Activated CD8-positive, alpha-beta memory T cell treated with anti-CD3 and anti-CD28 coated beads for 4 hours (primary cell): Measurements from ENCODE around the gene CCDC12.
"Not testable (repeated sequence)": the region's sequence is repeated elsewhere in the genome, so short reads cannot be mapped to it uniquely, and the experiment has no call there.

Experiments
- DNase-seq, 2 donors: peaks; one replicate each; pipeline ENCODE4 v3.0.0-alpha.2; 2020; ENCODE audit warnings: low read depth in 2 of 2

The CCDC12 gene

DNA sequence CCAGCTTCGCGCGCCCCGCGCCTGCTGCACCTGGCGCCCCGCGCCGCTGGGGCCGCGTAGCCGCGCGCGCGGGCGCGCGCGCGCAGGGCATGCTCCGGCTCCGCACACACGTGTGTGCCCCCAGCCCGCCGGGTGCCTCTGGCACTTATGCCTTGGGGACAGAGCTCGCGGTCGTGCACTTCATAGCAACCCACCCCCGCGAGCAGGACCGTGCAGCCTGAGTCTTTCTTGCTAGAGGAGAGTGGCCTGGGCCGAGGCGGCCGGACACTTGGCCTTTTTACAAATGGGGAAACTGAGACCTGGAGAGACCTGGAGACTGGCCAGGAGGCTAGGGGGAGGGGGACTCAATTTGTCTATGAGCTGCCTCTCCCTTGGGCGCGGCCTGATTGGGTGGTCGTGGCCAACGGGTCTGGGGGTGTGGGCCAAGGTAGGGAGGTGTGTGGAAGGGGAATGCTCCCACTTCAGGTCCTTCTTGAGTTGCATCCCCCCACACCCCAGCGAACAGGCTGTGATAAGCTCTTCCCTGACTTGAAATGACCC, 3.5 kb upstream of the CCDC12 start:
- no peak for DNase-seq

DNA sequence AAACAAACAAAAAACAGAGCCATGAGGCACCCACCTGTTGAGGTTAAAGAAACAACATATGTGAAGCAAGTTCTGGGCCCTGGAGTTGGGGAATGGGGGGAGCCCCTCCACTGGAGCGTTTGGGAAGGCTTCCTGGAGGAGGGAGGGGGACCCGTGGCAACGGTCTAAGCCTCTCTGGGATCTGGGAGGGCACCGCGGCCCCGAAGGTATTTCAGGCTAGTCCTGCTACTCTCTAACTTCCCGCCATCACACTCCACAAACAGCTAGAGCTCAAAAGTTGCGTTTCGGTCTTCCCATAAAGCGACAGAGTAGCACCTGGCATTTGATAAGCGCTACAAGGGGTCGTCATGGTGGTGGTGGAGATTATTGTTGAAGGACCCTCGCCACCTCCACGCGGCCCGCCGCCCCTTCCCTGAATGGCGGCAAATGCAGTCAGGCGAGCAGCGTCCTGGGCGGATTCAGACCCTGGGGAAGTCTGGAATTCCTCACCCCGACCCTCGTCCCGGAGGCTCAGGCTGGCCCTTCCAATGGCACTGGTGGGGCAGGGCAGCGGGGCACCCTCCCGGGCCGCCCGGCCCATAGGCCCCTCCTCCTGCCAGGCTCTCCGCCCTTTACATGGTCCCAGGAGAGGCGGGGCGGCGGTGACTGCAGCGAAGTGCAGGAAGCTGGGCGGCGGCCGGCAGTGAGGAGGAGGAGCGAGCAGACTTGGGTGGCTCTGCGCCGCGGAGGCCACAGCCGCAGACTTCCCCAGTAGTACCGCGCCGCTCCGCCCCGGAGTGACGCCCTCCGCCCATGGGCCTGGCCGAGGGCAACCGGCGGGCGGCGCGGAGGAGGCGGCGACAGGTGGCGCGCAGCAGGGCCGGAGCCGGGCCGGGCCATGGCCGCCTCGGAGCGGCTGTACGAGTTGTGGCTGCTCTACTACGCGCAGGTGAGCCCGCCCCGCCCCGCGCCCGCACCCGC, 2.7 kb upstream of the CCDC12 start, which contains the start of gene NBEAL2:
Gene NBEAL2, plus strand, starts transcription at position 682 of the 960 bp plus-strand sequence. Its CDS starts 196 bp downstream, at position 878.
- peak; percentile 89 to 92 for DNase-seq

- no peak for DNase-seq
Measured at GRCh38 chr3:46978381-46978780, 1.8 kb upstream of the CCDC12 start.

DNA sequence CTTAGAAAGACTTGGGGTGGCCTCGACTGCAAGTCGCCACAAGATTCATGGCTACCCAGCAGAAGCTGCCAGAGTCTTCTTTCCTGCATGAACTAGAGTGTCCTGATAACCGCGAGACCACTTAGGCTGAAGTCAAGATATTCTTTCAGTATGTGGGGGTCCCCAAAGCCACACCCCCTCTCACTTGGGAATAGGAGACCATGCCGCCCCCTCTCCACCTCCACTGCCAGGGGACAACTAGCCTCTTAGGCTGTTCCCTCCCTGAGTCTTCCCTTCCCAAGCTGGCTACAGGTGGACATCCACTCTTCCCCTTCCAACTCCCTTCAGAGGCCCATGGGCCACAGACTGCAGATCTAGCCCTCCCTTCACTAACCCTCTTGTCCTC, 1.3 kb upstream of the CCDC12 start:
- DNase-seq: no peak

GRCh38 chr3:46974421-46975171, 1.9 kb downstream of the CCDC12 start:
- DNase-seq: no peak

DNA sequence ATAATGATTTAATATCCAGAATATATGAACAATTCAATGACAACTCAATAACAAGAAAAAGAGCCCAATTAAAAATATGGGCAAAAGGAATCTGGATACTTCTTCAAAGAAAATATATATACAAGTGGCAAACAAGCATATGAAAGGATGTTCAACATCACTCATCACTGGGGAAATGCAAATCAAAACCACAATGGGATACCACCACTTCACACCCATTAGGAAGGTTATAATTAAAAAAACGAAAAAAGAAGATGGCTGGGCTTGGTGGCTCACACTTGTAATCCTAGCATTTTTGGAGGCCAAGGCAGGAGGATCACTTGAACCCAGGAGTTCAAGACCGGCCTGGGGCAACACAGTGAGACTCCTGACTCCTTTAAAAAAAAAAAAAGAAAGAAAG, 4.1 kb downstream of the CCDC12 start:
- DNase-seq: no peak

DNA sequence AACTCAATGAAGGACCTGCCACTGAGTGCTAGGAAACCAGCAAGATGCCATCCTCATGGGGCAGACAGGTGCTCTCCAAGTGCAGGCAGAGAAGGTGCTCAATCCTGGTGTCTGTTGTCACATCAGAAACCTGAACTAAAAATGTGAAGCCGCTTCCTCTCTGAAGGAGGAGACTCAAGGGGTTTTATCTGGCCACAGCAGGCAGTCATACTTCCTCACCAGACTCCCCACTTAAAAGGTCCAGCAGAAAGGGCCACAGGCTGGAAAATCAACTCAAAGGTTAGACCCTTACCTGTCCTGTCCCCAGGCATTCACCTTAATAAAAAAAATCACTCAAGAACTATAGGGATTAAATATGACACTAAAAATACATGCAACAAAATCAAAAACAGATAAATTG, 4.8 kb downstream of the CCDC12 start:
- no peak for DNase-seq

DNA sequence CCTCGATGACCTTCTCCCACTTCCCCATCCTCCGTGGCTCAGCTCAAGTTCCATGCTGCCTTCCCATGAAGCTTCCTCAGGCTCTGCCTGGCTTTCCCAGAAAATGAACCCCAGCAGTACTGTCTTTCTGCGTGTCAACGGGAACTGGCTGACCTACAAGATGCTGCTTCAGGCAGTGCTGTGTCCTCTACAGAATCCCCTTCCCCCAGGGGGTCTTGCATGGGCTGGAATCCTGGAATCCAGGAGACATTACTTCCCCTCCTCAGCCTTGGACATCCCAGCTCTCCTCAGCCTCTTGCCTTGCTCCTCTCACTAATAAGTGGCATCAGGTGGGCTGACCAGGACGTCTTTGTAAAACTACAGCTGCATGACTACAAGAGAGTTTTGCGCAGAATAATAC, 5.4 kb downstream of the CCDC12 start:
- no peak for DNase-seq

- no peak for DNase-seq
Measured at GRCh38 chr3:46970391-46971091, 6.0 kb downstream of the CCDC12 start.

DNA sequence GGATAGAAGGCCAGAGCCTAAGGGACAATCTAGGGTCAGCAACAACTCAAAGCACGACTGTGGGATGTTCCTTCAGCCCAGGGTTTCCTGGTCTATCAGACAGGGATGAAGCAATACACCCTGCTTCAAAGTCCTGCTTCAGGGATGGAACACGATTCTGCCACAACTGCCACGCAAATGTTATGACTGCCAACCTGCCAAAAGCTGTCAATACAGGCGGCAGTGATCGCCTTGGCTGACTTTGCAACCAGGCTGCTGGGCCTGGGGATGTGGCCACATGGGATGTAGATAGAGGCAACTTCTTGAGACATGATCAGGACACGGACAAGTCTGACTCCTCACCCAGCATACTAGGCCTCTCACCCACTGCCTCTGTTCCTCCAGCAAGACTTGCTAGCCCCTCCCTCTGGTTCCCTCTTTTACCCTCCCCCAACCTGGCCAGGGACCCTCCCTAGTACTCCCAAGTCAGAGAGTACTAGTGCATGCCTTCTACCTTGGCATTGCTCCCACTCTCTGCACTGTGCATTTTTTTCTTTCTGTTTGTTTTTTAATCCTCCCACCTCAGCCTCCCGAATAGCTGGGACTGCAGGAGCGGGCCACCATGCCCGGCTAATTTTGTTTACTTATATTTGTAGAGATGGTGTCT, 7.6 kb downstream of the CCDC12 start:
- no peak for DNase-seq

GRCh38 chr3:46966811-46967210, 9.7 kb downstream of the CCDC12 start:
- no peak for DNase-seq

DNA sequence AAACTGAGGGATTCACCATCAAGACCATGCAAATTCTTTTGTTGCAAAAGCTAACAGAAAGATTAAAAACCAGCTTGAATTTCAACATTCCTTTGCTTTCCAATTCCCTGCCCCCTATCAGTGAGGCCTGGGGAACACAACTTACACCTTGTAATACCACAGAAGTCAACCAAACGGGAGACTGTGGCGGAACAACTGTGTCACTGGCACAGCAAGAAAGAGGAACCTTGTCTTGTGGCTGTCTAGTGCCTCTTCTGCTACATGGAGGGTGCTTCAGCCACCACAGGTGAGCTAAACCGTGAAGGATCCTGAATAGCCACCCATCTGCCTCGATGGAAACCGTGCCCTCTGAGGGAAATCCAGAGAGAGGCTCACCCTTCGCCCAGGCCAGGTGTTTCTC, 11.4 kb downstream of the CCDC12 start:
- no peak for DNase-seq

- not testable (repeated sequence) for DNase-seq
Measured at GRCh38 chr3:46964038-46964590, 12.4 kb downstream of the CCDC12 start.

- DNase-seq: no peak
Measured at GRCh38 chr3:46962990-46963389, 13.6 kb downstream of the CCDC12 start.

DNA sequence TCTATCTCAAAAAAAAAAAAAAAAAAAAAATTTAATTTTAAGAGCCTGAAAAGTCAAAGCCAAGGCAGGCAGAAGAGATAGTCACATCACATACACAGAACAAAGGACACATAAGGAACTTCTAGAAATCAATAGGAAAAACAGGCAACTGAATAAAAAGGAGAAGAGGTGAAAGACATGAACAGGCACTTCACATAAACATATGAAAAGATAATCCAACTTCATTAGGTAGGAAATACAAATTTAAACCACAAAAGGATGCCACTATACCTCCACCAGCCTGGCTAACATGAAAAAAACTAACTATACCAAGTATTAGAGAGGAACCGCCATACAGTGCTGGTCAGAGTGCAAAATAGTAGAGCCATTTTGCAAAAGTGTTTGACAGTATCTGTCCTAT, 14.1 kb downstream of the CCDC12 start:
- DNase-seq: no peak

DNA sequence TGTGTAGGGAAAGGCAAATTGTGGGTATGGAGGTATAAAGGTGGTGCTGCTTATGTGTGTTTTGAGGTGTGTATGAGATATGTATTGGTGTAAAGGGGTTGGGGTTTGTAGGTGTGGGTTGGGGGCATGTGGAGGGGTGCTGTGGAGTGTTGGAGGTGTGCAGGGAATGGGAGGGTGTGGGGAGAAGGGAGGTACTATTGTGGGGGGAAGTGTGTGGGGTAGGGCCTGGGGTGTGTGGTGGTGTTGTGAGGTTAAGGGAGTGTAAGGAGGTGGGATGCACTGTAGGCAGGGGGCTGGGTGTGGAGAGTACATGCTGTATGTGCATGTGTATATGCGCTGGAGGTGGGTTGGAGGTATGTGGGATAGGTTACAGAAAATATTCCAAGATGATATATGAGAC, 15.7 kb downstream of the CCDC12 start:
- DNase-seq: no peak

DNA sequence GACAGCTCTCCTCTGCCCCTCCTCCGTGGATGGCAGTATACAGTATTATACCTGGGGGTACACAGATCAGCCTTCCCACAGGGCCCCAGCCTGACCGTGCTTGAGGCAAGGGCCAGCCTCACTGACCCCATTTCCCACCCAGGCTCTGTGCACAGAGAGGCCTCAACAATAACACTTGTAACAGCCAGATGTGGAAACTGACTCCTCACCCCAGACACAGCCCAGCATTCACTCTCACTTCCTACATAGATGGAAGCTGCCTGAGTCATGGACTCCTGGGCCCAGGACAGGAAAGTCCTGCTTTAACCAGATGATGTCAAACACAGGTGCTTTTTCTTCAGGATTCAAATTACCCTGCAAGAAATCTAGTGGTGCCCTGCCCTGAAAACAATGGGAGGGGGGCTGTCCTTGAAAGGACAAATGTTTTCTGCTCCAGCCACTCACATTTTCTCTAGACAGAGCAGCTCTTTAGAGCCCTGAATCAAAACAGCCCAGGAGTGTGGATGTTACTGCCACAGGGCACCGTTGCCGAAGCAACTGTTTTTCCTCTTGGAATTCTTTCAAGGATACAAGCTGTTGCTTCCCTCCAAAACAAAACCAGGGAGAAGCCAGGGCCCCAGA, 16.4 kb downstream of the CCDC12 start:
- no peak for DNase-seq

GRCh38 chr3:46959161-46959511, 17.4 kb downstream of the CCDC12 start:
- peak; percentile 39 to 52 for DNase-seq

DNA sequence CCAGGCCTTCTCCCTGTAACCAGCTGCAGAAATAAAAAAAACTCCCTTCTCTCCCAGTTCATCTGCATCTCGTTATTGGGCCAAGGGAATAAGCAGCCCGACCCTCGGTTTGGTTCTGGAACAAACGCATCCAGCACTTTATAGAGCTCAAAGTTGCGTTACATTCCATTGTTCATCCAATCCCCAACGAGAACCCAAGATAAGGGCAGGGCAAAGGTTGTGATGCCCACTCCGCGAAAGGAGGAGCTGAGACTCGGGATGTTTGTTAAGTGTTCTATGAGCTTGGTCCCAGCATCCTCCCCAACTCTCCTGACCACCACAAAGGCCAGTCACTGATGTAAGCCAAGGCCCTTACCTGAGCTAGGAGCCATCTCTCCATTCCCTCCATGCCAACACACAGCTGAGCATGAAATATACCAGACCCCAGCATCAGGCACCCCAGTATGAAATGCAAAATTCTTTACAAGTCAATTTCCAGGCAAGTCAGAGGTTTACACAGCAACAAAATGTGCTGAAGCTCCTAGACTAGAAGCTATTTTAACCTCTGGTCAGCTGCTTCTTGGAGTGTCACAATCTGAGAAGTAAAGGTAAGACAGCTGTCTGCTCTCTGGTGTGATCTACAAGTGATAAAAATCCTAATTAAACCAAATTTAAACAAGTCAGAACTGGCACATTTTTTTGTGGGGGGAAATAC, 17.9 kb downstream of the CCDC12 start:
- no peak for DNase-seq
